ENCODE results near the gene SLC25A47. TPM values are rescaled to one million over a fixed set of nuclear protein-coding genes. Genes with fewer than 3 reads are reported as not detected.

The SLC25A47 gene
- total RNA-seq, 2 donors from 2014 or later: not detected

- no peaks in the 10 kb centered on the region for H3K27me3 Mint-ChIP-seq (ENCODE audit: low read depth)
- no peaks in the 10 kb centered on the region for H3K36me3 Mint-ChIP-seq (ENCODE audit: insufficient read depth in 2 of 2)
- H3K27ac Mint-ChIP-seq: no peak overlapping the region
- H3K4me3 Mint-ChIP-seq: no peak overlapping the region
- ATAC-seq (replicated peaks in 1 of 2): no peak
- H3K4me1 Mint-ChIP-seq (ENCODE audit: low read depth): peaks cover 4% of the 10 kb centered on the region
- DNase-seq: no peak
- no peaks in the 10 kb centered on the region for H3K9me3 Mint-ChIP-seq
These were observed 9.5 kb upstream of the SLC25A47 start for GRCh38 chr14:100313464-100314230.

- no peak for ATAC-seq (replicated peaks in 1 of 2)
These were observed 8.4 kb upstream of the SLC25A47 start for GRCh38 chr14:100314724-100315123.

GRCh38 chr14:100317389-100317788 lies 5.8 kb upstream of the SLC25A47 start:
- H3K4me3 Mint-ChIP-seq: peak overlapping the region; percentile 76
- no peaks in the 10 kb centered on the region for H3K36me3 Mint-ChIP-seq (ENCODE audit: insufficient read depth in 2 of 2)
- H3K27me3 Mint-ChIP-seq (ENCODE audit: low read depth): peaks cover 8% of the 10 kb centered on the region
- ATAC-seq (replicated peaks in 1 of 2) (no peak), DNase-seq (no peak)
- no peaks in the 10 kb centered on the region for H3K9me3 Mint-ChIP-seq
- no peak overlapping the region for H3K27ac Mint-ChIP-seq
- H3K4me1 Mint-ChIP-seq (ENCODE audit: low read depth): peaks cover 10% of the 10 kb centered on the region

More at GRCh38 chr14:100314724-100315123, 8.4 kb upstream of the SLC25A47 start:
- Mint-ChIP-seq H3K36me3 (ENCODE audit: insufficient read depth in 2 of 2) (no peaks in the 10 kb centered on the region), H3K9me3 (no peaks in the 10 kb centered on the region), H3K27me3 (ENCODE audit: low read depth) (no peaks in the 10 kb centered on the region), H3K4me1 (ENCODE audit: low read depth) (peaks cover 10% of the 10 kb centered on the region), H3K4me3 (no peak overlapping the region), H3K27ac (no peak overlapping the region)
- no peak for DNase-seq

- Mint-ChIP-seq H3K36me3 (ENCODE audit: insufficient read depth in 2 of 2) (no peaks in the 10 kb centered on the region), H3K4me3 (peak overlapping the region; percentile 76), H3K9me3 (no peaks in the 10 kb centered on the region), H3K27ac (no peak overlapping the region), H3K4me1 (ENCODE audit: low read depth) (peaks cover 10% of the 10 kb centered on the region), H3K27me3 (ENCODE audit: low read depth) (peaks cover 8% of the 10 kb centered on the region)
- peak; percentile 86 to 89 for ATAC-seq (replicated peaks in 1 of 2)
- peak; percentile 80 to 81 for DNase-seq
These were observed 5.0 kb upstream of the SLC25A47 start for GRCh38 chr14:100317912-100318808.

GRCh38 chr14:100320157-100320856 lies 2.8 kb upstream of the SLC25A47 start:
- DNase-seq (no peak), ATAC-seq (replicated peaks in 1 of 2) (no peak)
- H3K36me3 Mint-ChIP-seq (ENCODE audit: insufficient read depth in 2 of 2): no peaks in the 10 kb centered on the region
- H3K4me3 Mint-ChIP-seq: no peak overlapping the region
- peaks cover 10% of the 10 kb centered on the region for H3K4me1 Mint-ChIP-seq (ENCODE audit: low read depth)
- H3K27ac Mint-ChIP-seq: peak overlapping the region; percentile 84
- no peaks in the 10 kb centered on the region for H3K9me3 Mint-ChIP-seq
- peaks cover 8% of the 10 kb centered on the region for H3K27me3 Mint-ChIP-seq (ENCODE audit: low read depth)

GRCh38 chr14:100321473-100322137 lies 1.5 kb upstream of the SLC25A47 start:
- H3K4me1 Mint-ChIP-seq (ENCODE audit: low read depth): peaks cover 10% of the 10 kb centered on the region
- no peaks in the 10 kb centered on the region for H3K9me3 Mint-ChIP-seq
- no peak overlapping the region for H3K4me3 Mint-ChIP-seq
- no peak overlapping the region for H3K27ac Mint-ChIP-seq
- no peak for DNase-seq
- H3K36me3 Mint-ChIP-seq (ENCODE audit: insufficient read depth in 2 of 2): no peaks in the 10 kb centered on the region
- peaks cover 8% of the 10 kb centered on the region for H3K27me3 Mint-ChIP-seq (ENCODE audit: low read depth)
- ATAC-seq (replicated peaks in 1 of 2): no peak

GRCh38 chr14:100322138-100322957 lies 791 bp upstream of the SLC25A47 start:
- Mint-ChIP-seq H3K27me3 (ENCODE audit: low read depth) (peaks cover 8% of the 10 kb centered on the region), H3K27ac (no peak overlapping the region), H3K4me3 (no peak overlapping the region), H3K36me3 (ENCODE audit: insufficient read depth in 2 of 2) (no peaks in the 10 kb centered on the region), H3K9me3 (no peaks in the 10 kb centered on the region), H3K4me1 (ENCODE audit: low read depth) (peaks cover 10% of the 10 kb centered on the region)
- DNase-seq (no peak), ATAC-seq (replicated peaks in 1 of 2) (no peak)

GRCh38 chr14:100323942-100324307 lies 786 bp downstream of the SLC25A47 start:
- no peaks in the 10 kb centered on the region for H3K9me3 Mint-ChIP-seq
- no peak overlapping the region for H3K4me3 Mint-ChIP-seq
- H3K4me1 Mint-ChIP-seq (ENCODE audit: low read depth): peaks cover 6% of the 10 kb centered on the region
- H3K36me3 Mint-ChIP-seq (ENCODE audit: insufficient read depth in 2 of 2): no peaks in the 10 kb centered on the region
- ATAC-seq (replicated peaks in 1 of 2) (no peak), DNase-seq (no peak)
- H3K27ac Mint-ChIP-seq: peak overlapping the region; percentile 16
- H3K27me3 Mint-ChIP-seq (ENCODE audit: low read depth): peaks cover 8% of the 10 kb centered on the region

- H3K4me1 Mint-ChIP-seq (ENCODE audit: low read depth): no peaks in the 10 kb centered on the region
- H3K27me3 Mint-ChIP-seq (ENCODE audit: low read depth): peaks cover 4% of the 10 kb centered on the region
- no peaks in the 10 kb centered on the region for H3K9me3 Mint-ChIP-seq
- no peak overlapping the region for H3K4me3 Mint-ChIP-seq
- DNase-seq (no peak), ATAC-seq (replicated peaks in 1 of 2) (no peak)
- peak overlapping the region; percentile 7 for H3K27ac Mint-ChIP-seq
- H3K36me3 Mint-ChIP-seq (ENCODE audit: insufficient read depth in 2 of 2): no peaks in the 10 kb centered on the region
These were observed 2.1 kb downstream of the SLC25A47 start for GRCh38 chr14:100325231-100325632.

GRCh38 chr14:100325958-100326357 lies 2.8 kb downstream of the SLC25A47 start:
- Mint-ChIP-seq H3K36me3 (ENCODE audit: insufficient read depth in 2 of 2) (no peaks in the 10 kb centered on the region), H3K27me3 (ENCODE audit: low read depth) (no peaks in the 10 kb centered on the region), H3K4me1 (ENCODE audit: low read depth) (no peaks in the 10 kb centered on the region), H3K4me3 (no peak overlapping the region), H3K9me3 (no peaks in the 10 kb centered on the region), H3K27ac (peak overlapping the region; percentile 39)
- DNase-seq: no peak
- ATAC-seq (replicated peaks in 1 of 2): no peak

GRCh38 chr14:100327128-100327527 lies 4.0 kb downstream of the SLC25A47 start:
- DNase-seq (no peak), ATAC-seq (replicated peaks in 1 of 2) (no peak)
- no peak overlapping the region for H3K4me3 Mint-ChIP-seq
- no peaks in the 10 kb centered on the region for H3K4me1 Mint-ChIP-seq (ENCODE audit: low read depth)
- peak overlapping the region; percentile 74 for H3K27ac Mint-ChIP-seq
- no peaks in the 10 kb centered on the region for H3K27me3 Mint-ChIP-seq (ENCODE audit: low read depth)
- peaks cover 0 to under 1% of the 10 kb centered on the region in 2 donors for H3K36me3 Mint-ChIP-seq (ENCODE audit: insufficient read depth in 2 of 2)
- no peaks in the 10 kb centered on the region for H3K9me3 Mint-ChIP-seq
